ENCODE data around the gene HAUS3.
"Not testable (repeated sequence)": the region's sequence is repeated elsewhere in the genome, so short reads cannot be mapped to it uniquely, and the experiment has no call there.

Gene HAUS3

DNA sequence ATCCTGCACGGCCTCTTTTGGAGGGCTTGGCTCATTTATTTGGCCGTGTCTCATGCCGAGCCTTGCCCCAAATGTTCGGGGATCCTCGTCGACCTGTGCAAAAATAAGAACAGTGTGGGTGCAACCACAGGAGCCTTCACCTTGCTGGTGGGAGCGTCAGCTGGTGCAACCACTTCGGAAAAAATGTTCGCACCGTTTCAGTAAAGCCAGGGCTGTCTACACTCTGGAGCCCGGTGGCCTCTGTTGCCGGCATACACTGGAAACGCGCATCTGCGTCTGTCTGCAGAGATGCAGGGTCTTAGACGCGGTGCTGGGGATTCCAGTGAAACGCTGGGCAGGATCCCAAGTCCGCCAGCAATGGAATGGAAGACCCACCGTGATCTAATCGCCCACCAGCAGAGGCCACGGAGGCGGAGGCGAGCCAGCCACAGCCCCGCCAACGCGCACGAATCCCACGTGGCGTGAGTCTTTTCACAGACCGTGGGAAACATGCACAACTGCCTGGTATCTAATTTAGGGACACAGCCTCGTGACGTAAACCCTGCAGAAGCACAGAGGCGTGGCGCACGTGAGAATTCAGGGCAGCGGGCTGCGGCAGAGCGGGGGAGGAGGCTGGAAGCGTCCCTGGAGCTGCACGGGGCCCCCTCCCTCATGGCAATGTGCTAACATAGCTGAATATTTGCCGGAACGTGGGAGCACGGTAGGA is 33.8 kb upstream of the HAUS3 start:
- FAIRE-seq, result no peak

DNA sequence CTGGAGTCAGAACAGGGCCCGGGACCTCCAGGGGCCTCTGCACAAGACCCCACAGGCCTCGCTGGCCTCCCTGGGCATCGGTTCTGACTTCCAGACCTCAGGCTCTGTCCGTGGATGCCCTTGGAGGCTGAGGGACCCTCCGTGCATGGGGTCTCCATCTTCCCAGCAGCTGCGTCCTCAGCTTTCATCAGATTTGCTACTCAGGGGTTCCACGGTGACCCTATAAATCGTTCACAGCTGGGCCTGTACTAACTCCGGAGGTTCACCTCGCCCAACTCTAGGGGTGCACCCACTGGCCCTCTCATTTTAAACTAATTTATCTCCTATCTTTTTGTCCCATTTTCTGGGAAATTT is 33.1 kb upstream of the HAUS3 start:
- not testable (repeated sequence) for FAIRE-seq

More for the DNA sequence above, 33.8 kb upstream of the HAUS3 start:
- DNase-seq (ENCODE audit: low spot score), result no peak

DNA sequence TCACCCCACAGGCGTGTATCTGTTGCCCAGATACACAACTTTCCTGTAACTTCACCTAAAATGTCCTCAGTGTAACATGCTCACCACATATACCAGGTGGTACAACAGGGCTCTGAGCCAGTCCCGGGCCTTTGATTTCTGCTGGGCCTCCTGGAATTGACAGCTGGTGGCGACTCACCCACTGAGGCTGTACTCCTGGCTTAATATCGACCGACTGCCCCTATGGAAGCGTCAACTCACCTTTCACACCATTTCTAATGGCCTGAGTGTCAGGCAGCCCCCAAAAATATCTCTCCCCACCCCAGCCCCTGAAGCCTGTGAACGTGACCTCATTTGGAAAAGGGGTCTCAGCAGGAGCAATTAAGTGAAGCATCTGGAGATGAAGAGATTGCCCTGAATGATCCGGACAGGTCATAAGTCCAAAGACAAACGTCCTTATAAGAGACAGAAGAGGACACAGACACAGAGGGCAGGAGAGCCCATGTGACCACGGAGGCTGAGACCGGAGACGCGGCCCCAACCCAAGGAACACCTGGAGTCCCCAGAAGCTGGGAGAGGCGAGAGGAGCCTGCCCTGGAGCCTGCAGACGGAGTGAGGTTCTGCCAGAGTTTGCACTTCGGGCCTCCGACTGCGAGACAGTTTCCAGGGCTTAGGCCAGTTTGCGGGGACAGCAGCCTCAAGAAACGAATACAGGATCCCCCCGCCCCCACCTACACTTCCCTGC is 32.6 kb upstream of the HAUS3 start:
- FAIRE-seq (no peak), DNase-seq (ENCODE audit: low spot score) (no peak)

More for the DNA sequence above, 33.1 kb upstream of the HAUS3 start:
- DNase-seq (ENCODE audit: low spot score), result not testable (repeated sequence)

DNA sequence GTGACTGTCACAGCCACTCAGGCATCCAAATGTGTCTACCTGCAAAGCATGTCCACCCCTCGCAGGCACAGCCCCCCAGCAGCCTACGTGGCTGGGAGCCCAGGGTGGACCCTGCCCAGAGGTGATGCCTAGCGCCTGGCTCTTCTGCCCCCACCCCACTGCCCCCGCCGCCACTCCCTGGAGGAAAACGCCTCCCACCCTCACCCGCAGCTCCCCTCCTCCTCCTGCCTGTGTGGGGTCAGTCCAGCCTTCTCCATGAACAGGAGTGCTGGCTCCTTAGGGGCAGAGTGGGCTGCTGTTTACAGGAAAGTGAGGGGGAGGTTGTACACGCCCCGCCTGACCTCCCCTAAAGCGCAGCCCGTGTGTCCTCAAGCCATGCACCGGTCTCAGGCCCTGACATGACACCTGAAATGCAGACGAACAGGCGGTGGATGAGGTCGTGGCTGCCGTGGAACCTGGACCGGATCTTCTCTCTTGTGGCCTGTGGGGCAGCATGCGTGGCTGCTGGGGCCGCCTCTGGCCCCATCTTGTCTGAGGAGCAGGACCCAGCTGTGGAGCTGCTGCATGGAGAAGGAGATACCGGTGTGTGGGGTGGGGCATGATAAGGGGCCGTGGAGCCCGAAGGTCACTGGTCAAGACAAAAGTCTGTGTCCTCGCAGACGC is 31.9 kb upstream of the HAUS3 start:
- FAIRE-seq, result no peak
- DNase-seq (ENCODE audit: low spot score), result no peak

DNA sequence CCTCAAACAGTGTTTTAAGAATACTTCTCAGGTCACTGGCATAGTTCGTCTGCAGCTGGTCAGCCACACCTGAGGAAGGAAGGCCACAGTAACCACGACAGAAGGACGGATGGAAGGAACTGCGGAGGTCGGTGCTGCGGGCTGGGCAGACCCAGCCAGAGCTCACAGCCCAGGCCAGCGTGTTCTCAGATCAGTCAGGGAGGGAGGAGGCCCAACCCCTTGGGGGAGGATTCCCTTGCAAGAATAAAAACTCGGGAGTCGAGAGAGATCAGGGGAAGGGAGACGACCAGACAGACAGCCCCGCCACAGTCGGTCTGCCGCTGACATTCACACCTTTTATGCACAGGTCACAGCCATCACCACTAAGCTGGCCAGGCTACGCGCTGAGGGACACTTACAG is 31.3 kb upstream of the HAUS3 start:
- DNase-seq (ENCODE audit: low spot score) (no peak), FAIRE-seq (no peak)

- FAIRE-seq, result no peak
Measured at GRCh38 chr4:2272828-2273120, 30.9 kb upstream of the HAUS3 start.

GRCh38 chr4:2272026-2272827 is 30.3 kb upstream of the HAUS3 start:
- FAIRE-seq (no peak), DNase-seq (ENCODE audit: low spot score) (no peak)

More at GRCh38 chr4:2272828-2273120, 30.9 kb upstream of the HAUS3 start:
- no peak for DNase-seq (ENCODE audit: low spot score)

DNA sequence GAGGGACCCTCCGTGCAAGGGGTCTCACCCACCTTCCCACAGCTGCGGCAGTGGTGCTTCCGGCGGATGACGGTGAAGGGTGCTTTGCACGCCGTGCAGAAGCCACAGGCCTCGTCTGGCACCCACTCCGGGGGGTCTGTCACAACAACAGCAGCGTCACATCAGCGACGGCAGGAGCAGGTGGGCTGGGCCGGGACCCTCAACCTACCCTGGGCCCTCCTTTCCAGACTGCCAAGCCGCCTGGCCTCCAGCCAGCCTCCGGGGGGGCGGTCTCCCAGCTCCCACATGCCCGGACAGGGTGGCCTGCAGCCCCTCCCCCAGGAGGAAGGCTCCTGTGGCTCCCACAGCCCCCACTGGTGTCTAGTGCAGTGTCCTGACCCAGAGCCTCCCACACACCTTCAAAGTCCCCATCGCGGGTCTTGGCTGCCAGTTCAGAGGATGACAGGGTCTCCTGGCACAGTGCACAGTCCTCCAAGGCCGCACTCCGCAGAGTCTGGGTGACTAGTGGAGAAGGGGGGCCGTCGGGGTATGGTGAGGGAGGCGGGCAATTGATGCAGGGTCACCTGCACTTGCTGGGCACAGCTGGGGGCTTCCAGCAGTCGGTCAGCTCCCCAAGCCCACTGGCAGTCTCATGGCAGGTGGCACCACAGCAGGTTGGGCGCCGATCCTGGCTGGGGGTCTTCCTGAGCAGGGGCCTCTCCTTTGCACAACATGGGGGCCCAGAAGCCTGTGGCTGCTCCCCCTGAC is 29.5 kb upstream of the HAUS3 start:
- FAIRE-seq, result no peak
- no peak for DNase-seq (ENCODE audit: low spot score)

DNA sequence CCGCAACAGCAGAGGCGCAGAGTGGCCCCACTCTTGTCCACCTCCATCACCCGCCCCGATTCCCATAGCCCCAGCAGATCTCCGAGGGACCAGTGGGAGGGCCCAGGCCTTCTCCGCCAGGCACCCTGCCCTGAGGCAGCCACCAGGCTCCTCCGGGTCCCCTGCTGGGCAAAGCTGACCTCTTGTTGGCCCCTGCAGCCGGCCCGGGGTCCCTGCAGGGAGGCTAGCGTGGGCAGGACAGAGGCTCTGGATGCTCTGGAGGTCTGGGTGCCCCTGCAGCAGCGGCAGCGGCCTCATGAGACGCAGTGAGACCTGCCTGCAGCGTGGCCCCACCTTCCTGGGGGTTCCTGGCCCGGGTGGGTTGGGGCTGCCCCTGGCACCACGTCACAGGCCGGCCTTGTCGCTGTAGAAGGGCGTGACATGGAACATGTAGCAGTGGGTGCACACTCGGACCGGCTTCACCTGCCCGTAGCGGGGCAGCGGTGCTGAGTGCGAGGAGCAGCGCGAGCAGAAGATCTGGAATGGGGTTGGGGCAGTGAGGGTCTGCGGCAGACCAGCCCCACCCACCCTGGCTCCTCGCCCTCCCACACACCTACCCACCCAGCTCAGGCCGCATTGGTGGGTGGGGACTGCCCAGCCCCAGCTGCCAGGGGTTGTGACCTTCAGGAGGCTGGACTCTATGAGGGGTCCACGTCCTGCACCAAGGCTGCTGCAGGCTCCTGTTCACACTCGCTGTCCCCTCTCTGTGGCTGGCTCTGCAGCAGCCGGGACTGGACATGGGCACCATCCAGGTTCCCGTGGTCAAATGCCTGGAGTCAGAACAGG is 28.6 kb upstream of the HAUS3 start:
- DNase-seq (ENCODE audit: low spot score) (no peak), FAIRE-seq (no peak)

DNA sequence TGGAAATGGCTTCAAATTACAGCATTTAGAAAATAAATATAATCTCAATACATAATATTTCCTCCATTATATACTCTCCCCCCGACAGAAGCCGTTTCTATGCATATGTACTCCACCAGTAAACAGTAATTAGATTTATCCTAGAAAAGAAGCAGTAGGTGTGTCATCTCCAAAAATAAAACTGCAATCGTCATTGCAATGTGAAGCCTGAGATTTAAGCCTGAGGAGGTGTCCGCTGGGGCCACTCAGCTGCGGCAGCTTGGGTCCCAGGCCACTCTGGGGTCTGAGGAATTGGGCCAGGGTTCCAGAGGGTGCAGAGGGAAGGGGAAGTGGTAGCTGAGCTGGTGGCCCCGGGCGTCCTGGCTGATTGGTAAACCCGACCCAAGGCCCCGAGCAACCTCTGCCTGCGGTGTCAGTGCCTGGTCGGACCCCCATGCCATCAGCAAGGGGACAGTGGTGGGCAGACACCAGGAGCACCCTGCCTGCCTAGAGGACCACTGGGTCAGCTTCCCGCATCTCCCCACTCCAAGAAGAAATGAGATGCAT is 27.8 kb upstream of the HAUS3 start:
- FAIRE-seq (no peak), DNase-seq (ENCODE audit: low spot score) (no peak)

- no peak for FAIRE-seq
- DNase-seq (ENCODE audit: low spot score), result no peak
Measured at GRCh38 chr4:2269206-2269531, 27.2 kb upstream of the HAUS3 start.

- DNase-seq (ENCODE audit: low spot score) (no peak), FAIRE-seq (no peak)
Measured at GRCh38 chr4:2268357-2269205, 26.7 kb upstream of the HAUS3 start.

DNA sequence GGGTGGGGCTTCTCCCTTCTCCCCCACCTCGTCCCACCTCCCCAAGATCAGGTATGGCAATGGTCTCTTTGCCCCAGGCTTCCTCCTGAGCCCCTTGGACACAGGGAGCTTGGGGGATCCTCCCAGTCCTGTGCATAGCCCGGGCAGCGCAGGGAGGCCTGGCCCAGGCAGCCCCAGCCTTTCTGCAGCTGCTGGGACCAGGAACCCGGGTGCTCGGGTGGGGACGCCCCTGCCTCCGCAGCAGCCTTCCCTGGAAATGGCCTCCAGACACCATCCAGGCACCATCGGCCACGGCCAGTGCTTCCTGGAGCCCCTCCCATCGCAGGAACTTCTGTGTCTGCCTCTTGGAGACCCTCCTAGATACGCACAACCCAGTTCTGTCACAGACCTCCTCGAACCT is 25.9 kb upstream of the HAUS3 start:
- no peak for DNase-seq (ENCODE audit: low spot score)
- no peak for FAIRE-seq

DNA sequence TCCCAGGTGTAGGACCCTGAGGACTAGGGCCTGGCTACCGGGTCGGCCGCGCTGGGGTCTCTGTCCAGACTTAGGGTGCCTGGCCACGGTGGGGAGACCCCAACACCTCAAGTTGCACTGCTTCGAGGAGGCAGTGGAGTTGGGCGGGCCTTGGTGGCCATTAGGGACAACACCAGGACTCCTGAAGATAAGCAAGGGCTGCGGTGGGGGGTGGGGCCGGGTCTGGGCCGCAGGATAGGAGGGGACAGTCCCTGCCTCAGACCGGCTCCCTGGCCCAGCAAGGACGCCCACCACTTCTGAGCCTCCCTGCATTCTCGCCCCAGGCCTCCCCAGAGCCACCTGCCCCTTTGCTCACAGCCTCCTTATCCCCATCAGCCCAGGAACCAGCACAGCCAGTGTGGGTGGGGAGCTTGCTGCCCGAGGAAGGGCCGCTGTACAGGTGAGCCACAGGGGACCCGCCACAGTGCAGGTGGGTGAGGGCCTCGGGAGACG is 25.4 kb upstream of the HAUS3 start:
- FAIRE-seq (no peak), DNase-seq (ENCODE audit: low spot score) (no peak)

DNA sequence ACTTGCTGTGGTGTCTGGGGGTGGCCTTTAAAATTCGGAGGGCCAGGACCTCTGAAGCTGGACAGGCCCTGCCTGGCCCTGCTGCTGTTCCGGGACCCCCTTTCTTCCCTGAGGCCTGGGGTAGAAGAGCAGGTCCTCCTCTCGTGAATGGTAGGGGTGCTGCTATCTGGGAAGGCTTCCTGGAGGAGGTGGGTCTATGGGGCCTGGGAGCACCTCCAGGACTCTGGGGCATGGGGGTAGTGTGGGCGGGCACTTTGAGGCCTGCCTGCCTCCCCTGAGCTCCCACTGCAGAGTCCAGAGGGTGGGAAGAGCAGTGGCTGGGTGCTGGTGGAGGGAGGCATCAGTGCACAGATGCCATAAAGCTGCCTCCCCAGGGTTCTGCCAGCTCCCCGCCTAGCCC is 24.9 kb upstream of the HAUS3 start:
- FAIRE-seq (no peak), DNase-seq (ENCODE audit: low spot score) (no peak)

DNA sequence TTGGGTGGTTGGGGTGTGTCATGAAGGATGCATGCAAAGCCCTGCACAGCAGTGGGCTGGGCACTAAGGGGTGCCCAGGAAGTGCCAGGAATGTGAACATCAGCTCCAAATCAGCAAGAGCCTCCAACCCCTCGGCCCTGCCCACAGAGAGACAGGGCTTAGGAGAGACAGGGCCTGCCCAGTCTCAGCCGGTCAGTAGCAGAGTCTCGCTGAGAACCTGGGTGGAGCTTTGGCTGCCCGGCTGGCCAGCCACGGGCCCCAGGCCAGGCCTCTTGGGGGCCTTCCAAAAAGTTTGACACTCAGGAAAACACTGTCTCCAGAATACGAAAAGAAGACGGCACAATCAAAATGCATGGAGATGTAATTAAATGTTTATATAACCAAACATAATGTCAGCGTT is 24.3 kb upstream of the HAUS3 start:
- no peak for DNase-seq (ENCODE audit: low spot score)
- no peak for FAIRE-seq

GRCh38 chr4:2265113-2266110 is 23.5 kb upstream of the HAUS3 start:
- DNase-seq (ENCODE audit: low spot score) (no peak), FAIRE-seq (no peak)

DNA sequence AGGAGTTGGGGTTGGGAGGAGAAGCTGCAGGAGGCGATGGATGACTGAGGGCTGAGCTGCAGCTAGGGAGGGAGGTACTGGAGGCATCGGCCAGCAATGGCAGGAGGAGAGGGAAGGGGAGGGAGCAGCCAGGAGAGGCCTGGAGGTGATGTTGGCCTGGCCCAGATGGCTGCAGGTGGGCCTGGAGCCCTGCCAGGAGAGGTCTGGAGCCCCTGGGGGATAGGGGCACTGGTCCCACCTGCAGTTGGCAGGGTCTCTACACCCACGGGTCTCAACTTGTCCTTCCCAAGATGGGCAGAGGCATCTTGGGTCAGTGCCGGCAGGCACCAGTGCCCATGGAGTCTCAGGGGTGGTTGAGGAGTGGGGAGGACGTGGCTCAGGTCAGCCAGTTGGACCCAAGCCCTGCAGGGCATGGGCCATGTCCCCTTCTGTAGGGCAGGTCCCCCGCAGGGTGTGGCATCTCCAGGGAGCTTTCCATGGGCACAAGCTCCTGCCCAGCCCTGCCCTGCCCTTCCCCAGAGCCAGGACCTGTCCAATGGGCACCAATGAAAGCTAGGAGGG is 22.6 kb upstream of the HAUS3 start:
- no peak for FAIRE-seq
- no peak for DNase-seq (ENCODE audit: low spot score)

Data from urothelium cell line (cell line).